ENCODE data around the gene EXOC6. TPM values are rescaled to one million over a fixed set of nuclear protein-coding genes. Genes with fewer than 3 reads are reported as not detected.

EXOC6 gene
- total RNA-seq, 1 donor from 2014 or later: 9.0 TPM

DNA sequence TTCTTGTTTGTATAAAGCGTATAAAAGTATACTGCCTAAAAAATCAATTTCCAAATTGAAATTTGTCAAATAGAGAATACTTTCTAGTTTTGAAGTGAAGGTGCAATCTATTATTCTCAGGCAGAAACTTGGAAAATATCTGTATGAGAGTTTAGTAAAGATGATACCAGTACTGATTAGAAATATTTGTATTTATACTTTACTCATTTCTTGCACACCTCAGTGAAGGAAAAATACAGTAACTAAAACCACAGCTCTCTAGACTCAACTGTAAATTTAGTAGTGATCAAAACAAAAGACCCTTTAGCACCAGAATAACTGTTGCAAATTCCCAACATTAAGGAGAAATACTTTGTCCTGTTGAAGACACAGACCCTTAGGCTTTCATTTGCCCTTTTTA is 140.9 kb downstream of the EXOC6 start:
- H3K9me3 Mint-ChIP-seq: no peaks in the 10 kb centered on the region
- peaks cover 9% of the 10 kb centered on the region for H3K4me1 Mint-ChIP-seq (ENCODE audit: unreplicated experiment)
- H3K27me3 Mint-ChIP-seq: peaks cover 8% of the 10 kb centered on the region
- no peaks in the 10 kb centered on the region for H3K36me3 Mint-ChIP-seq
- no peak overlapping the region for H3K4me3 Mint-ChIP-seq
- TF ChIP-seq, protein P1, sequence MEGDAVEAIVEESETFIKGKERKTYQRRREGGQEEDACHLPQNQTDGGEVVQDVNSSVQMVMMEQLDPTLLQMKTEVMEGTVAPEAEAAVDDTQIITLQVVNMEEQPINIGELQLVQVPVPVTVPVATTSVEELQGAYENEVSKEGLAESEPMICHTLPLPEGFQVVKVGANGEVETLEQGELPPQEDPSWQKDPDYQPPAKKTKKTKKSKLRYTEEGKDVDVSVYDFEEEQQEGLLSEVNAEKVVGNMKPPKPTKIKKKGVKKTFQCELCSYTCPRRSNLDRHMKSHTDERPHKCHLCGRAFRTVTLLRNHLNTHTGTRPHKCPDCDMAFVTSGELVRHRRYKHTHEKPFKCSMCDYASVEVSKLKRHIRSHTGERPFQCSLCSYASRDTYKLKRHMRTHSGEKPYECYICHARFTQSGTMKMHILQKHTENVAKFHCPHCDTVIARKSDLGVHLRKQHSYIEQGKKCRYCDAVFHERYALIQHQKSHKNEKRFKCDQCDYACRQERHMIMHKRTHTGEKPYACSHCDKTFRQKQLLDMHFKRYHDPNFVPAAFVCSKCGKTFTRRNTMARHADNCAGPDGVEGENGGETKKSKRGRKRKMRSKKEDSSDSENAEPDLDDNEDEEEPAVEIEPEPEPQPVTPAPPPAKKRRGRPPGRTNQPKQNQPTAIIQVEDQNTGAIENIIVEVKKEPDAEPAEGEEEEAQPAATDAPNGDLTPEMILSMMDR (conservative IDR thresholded peaks at IDR 0.05): no peak
- no peak for DNase-seq (ENCODE audit: extremely low spot score, unreplicated experiment)
- H3K27ac Mint-ChIP-seq: no peak overlapping the region

DNA sequence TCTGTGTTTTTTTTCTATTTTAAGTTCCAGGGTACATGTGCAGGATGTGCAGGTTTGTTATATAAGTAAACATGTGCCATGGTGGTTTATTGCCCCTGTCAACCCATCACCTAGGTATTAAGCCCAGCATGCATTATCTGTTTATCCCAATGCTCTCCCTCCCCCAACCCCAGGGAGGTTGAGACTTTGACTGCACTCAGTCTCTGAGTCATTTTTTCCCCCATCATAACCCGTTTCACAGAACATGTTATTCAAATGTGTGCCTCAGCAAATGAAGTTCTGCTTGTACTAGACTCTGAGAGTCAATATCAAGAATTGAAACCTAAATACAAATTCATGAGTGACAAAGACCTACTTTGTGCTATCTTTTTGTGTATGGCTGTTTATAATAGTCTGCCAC is 142.3 kb downstream of the EXOC6 start:
- no peaks in the 10 kb centered on the region for H3K9me3 Mint-ChIP-seq
- DNase-seq (ENCODE audit: extremely low spot score, unreplicated experiment): no peak
- peaks cover 11% of the 10 kb centered on the region for H3K4me1 Mint-ChIP-seq (ENCODE audit: unreplicated experiment)
- TF ChIP-seq, protein P1 (conservative IDR thresholded peaks at IDR 0.05): no peak
- H3K27ac Mint-ChIP-seq: no peak overlapping the region
- H3K36me3 Mint-ChIP-seq: no peaks in the 10 kb centered on the region
- no peak overlapping the region for H3K4me3 Mint-ChIP-seq
- H3K27me3 Mint-ChIP-seq: peaks cover 9% of the 10 kb centered on the region

DNA sequence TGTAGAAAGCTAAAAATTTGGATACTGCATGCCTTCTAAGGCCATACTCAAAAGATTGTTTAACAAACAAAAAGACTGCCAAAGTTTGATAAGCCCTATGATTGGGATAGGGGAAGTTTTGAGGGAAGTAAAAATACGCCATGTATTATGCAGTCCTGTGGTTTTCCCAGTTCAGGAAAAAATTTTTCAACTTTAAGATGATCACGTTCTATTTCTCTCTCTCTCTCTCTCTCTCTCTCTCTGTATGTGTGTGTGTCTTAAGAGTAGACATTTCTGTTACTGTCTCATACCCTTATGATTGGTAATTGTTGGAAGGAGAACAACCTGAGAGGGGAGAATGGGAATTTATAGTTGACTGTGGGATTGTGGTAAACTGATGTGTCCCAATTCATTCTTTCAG is 143.2 kb downstream of the EXOC6 start:
- no peak overlapping the region for H3K27ac Mint-ChIP-seq
- H3K36me3 Mint-ChIP-seq: no peaks in the 10 kb centered on the region
- peaks cover 9% of the 10 kb centered on the region for H3K27me3 Mint-ChIP-seq
- no peak overlapping the region for H3K4me3 Mint-ChIP-seq
- no peak for DNase-seq (ENCODE audit: extremely low spot score, unreplicated experiment)
- TF ChIP-seq, protein P1 (conservative IDR thresholded peaks at IDR 0.05): no peak
- no peaks in the 10 kb centered on the region for H3K9me3 Mint-ChIP-seq
- peaks cover 11% of the 10 kb centered on the region for H3K4me1 Mint-ChIP-seq (ENCODE audit: unreplicated experiment)

DNA sequence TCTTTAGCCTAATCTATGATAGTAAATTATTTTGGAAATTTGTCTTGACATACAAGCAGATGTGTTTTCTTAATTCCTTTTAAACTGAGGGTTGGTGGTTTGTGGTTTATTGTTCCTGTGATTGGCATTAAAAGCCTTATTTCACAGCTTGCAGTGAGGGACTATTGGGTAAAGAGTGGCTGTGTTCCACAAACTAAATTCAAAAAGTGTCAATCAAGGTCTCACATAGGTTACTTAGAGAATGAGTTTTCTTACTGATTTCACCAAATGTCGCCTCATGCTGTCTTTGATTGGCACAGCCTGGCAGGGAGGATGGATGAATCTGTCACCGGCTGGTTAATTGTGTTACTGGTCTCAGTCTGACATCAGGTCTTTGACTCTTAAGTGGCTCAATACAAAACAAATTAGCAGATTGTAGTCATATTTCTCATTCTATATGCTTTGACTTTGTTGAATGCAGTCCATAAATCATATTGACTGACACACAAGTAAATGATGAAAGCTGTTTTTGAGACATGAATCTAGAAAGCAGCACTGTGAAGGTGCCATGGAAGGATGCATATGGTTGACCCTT is 145.5 kb downstream of the EXOC6 start:
- TF ChIP-seq, protein P1 (conservative IDR thresholded peaks at IDR 0.05): no peak
- DNase-seq (ENCODE audit: extremely low spot score, unreplicated experiment): no peak
- Mint-ChIP-seq H3K4me3 (no peak overlapping the region), H3K4me1 (ENCODE audit: unreplicated experiment) (peaks cover 11% of the 10 kb centered on the region), H3K27me3 (peaks cover 9% of the 10 kb centered on the region), H3K27ac (no peak overlapping the region), H3K9me3 (no peaks in the 10 kb centered on the region), H3K36me3 (no peaks in the 10 kb centered on the region)

DNA sequence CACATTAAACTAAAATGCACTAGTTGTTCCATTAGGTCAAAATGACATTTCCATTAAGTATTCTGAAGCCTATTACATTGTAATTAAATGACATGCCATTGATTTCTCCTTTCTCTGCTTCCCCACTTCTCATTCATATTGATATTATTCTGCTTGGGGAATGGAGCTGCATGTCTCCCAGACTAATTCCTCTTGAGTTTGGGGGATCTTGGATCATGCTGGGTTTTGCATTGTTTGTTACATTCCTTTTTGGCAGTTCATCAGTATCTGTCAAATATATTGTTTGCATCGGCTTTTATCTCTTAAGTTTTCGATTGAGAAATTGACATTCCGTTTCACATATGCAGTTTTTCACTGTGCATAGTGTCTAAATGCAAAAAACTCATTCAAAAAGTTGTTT is 147.2 kb downstream of the EXOC6 start:
- no peak for DNase-seq (ENCODE audit: extremely low spot score, unreplicated experiment)
- TF ChIP-seq, protein P1 (conservative IDR thresholded peaks at IDR 0.05): no peak
- Mint-ChIP-seq H3K4me3 (no peak overlapping the region), H3K4me1 (ENCODE audit: unreplicated experiment) (peaks cover 11% of the 10 kb centered on the region), H3K27ac (no peak overlapping the region), H3K9me3 (no peaks in the 10 kb centered on the region), H3K36me3 (no peaks in the 10 kb centered on the region), H3K27me3 (peaks cover 9% of the 10 kb centered on the region)

DNA sequence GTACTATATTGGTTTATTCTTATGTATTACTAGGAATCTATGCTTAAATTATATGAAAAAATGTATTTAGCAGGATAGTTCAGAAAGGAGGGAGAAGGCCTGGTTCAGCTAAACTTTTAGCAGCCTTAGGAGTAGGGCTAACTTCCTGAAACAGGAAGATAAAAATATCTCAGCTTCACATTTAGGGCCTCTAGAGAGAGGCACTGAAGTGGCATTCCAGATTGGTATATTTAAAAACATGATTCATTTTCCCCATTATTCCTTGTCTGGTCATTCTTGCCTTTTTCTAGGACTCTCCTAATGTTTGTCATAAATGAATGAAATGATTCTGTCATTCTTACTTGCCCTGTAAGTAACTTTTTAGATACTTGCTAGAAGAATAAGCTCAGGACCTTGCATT is 149.3 kb downstream of the EXOC6 start:
- H3K27ac Mint-ChIP-seq: no peak overlapping the region
- H3K4me3 Mint-ChIP-seq: no peak overlapping the region
- peaks cover 11% of the 10 kb centered on the region for H3K4me1 Mint-ChIP-seq (ENCODE audit: unreplicated experiment)
- TF ChIP-seq, protein P1 (conservative IDR thresholded peaks at IDR 0.05): no peak
- no peaks in the 10 kb centered on the region for H3K9me3 Mint-ChIP-seq
- no peak for DNase-seq (ENCODE audit: extremely low spot score, unreplicated experiment)
- H3K27me3 Mint-ChIP-seq: peaks cover 9% of the 10 kb centered on the region
- H3K36me3 Mint-ChIP-seq: no peaks in the 10 kb centered on the region
